Measurements from ENCODE around the gene EPC1. TPM values are rescaled to one million over a fixed set of nuclear protein-coding genes. Genes with fewer than 3 reads are reported as not detected.
A peak's percentile ranks its signal among the peaks of the same experiment; 100 is the strongest.

EPC1 gene, protein sequence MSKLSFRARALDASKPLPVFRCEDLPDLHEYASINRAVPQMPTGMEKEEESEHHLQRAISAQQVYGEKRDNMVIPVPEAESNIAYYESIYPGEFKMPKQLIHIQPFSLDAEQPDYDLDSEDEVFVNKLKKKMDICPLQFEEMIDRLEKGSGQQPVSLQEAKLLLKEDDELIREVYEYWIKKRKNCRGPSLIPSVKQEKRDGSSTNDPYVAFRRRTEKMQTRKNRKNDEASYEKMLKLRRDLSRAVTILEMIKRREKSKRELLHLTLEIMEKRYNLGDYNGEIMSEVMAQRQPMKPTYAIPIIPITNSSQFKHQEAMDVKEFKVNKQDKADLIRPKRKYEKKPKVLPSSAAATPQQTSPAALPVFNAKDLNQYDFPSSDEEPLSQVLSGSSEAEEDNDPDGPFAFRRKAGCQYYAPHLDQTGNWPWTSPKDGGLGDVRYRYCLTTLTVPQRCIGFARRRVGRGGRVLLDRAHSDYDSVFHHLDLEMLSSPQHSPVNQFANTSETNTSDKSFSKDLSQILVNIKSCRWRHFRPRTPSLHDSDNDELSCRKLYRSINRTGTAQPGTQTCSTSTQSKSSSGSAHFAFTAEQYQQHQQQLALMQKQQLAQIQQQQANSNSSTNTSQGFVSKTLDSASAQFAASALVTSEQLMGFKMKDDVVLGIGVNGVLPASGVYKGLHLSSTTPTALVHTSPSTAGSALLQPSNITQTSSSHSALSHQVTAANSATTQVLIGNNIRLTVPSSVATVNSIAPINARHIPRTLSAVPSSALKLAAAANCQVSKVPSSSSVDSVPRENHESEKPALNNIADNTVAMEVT
- total RNA-seq (2013; cell fraction: nucleolus; rRNA removed): 161 and 173 TPM in 2 replicates
- total RNA-seq (2014; rRNA removed) (19.0 and 23.7 TPM in 2 replicates), total RNA-seq (2014; rRNA removed; fragmentation: Illumina TruSeq; extraction: Trizol) (19.2 and 19.7 TPM in 2 replicates), total RNA-seq (2021) (20.4 and 22.1 TPM in 2 replicates), polyA plus RNA-seq (2011; rRNA removed) (59.2 and 68.1 TPM in 2 replicates), polyA plus RNA-seq (2014; fragmentation: Illumina TruSeq; extraction: Trizol) (27.8 and 36.2 TPM in 2 replicates), polyA plus RNA-seq (2014; fragmentation: Nextera tagmentation; extraction: Ambion mirVana) (1 to 10 TPM; 6.8 to 7.6 TPM), polyA plus RNA-seq (2014; rRNA removed) (20.7 and 21.5 TPM in 2 replicates), polyA plus RNA-seq (2016; fragmentation: Nextera tagmentation; extraction: Ambion mirVana) (10 to 100 TPM; 15.0 to 15.6 TPM), polyA minus RNA-seq (2011; rRNA and poly(A)+ RNA removed) (90.9 and 130 TPM in 2 replicates), Bru-seq, nascent RNA (percentile 94 among the genes with signal in this experiment), BruChase-seq, experiment 1, labeled RNA remaining after a 6-hour chase (percentile 72 among the genes with signal in this experiment), BruChase-seq, experiment 2, labeled RNA remaining after a 2-hour chase (percentile 76 among the genes with signal in this experiment)
- 20.9 TPM for polyA plus RNA-seq (2011; ENCODE audit: low read depth)
- polyA plus RNA-seq (2011; cell fraction: cytosol; rRNA removed): 34.2 and 34.6 TPM in 2 replicates
- 53.3 and 68.6 TPM in 2 replicates for polyA plus RNA-seq (2011; cell fraction: nucleus; rRNA removed)
- 18.8 and 25.4 TPM in 2 replicates for polyA plus RNA-seq (2012)
- polyA minus RNA-seq (2011; cell fraction: cytosol; rRNA and poly(A)+ RNA removed): 15.6 and 24.0 TPM in 2 replicates
- 66.1 and 97.8 TPM in 2 replicates for polyA minus RNA-seq (2011; cell fraction: nucleus; rRNA and poly(A)+ RNA removed)
- long read RNA-seq, experiment 1, partial matches to known transcripts: 2 of 4 reads
- long read RNA-seq, experiment 1, other reads (novel, unspliced or antisense): 1 of 4 reads
- long read RNA-seq, experiment 2, full-length matches to known transcripts: 19 of 46 reads
- long read RNA-seq, experiment 2, partial matches to known transcripts: 20 of 46 reads
- long read RNA-seq, experiment 2, other reads (novel, unspliced or antisense): 7 of 46 reads

DNA sequence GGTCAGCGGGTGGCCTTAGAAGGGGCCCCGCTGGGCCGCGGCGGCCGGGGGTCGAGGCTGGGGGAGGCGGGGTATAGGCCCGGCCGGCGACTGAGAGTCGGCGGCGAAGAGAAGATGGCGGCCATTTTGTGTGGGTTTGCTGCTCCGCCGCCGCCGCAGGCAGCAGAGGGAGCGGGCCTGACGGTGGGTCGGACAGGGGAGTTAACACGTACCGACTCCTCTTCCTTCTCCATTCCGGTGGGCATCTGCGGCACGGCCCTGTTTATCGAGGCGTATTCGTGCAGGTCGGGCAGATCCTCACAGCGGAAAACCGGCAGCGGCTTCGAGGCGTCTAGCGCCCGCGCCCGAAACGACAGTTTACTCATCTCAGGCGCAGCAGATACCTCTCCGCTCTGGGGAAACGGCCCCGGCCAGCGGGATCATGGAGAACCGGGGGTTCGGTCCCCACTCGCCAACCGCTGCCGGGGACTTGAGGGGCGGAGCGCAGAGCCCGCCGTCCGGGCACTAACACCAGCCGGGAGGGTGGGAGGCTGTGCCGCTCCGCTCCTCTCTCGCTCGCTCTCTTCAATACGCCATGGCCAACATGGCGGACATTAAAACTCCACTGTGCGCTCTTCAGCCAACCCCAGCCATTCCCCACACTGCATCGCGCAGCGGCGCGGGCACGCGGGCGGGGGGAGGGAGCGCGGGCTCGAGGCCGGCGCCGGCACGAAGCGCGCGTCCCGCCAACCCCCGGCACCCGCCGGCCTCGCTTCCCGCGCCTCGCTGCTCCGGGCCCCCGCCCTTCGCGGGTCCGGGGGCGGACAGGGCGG, at the start of gene EPC1:
Gene EPC1, minus strand, starts transcription at position 608 of the 812 bp plus-strand sequence. Its CDS starts 243 bp downstream, at position 365.
- Histone ChIP-seq H2AFZ (ENCODE audit: control insufficient read depth, low read depth, low read length) (peak within 1 kb of the TSS; percentile 71), H3K27me3 (replicated peaks in 1 of 2; ENCODE audit: control insufficient read depth in 2 of 2, insufficient read depth in 2 of 2, low read length in 1 of 2) (no peaks in the 10 kb centered on the region), H3K4me2 (ENCODE audit: control insufficient read depth, insufficient read depth) (peak within 1 kb of the TSS; percentile 88), H3K36me3 (ENCODE audit: control insufficient read depth in 2 of 2, insufficient read depth in 2 of 2, low read length in 1 of 2) (peaks cover 0 to 6% of the 10 kb centered on the region in 2 experiments; a peak in 1 of 4 replicates), H3K79me2 (ENCODE audit: control insufficient read depth, insufficient read depth, low read length) (peaks cover 53% of the 10 kb centered on the region), H3K9me3 (replicated peaks; ENCODE audit: control insufficient read depth, insufficient read depth, low read length) (no peaks in the 10 kb centered on the region), H3K27ac (ENCODE audit: control insufficient read depth, insufficient read depth) (peak within 1 kb of the TSS; percentile 100), H4K20me1 (ENCODE audit: control insufficient read depth, insufficient read depth) (no peaks in the 10 kb centered on the region), H3K9ac (ENCODE audit: control insufficient read depth, insufficient read depth, low read length) (peak within 1 kb of the TSS; percentile 100), H3K4me3 (peak within 1 kb of the TSS; percentile 84), H3K4me1 (ENCODE audit: control insufficient read depth, insufficient read depth, low read length) (no peaks in the 10 kb centered on the region; the same call in 1 of the 2 replicates)
- DNase-seq (ENCODE audit: low read depth, low spot score): peak; percentile 63
- ChIA-PET SMC1A (ENCODE audit: uncharacterized antibody, unreplicated experiment) (interaction anchor here (1.0 to 15.8 kb wide), 7 partner anchors 12 to 90 kb away, joined by 3 to 205 read pairs (median 7); no protein-coding TSS in a partner anchor), RAD21 (ENCODE audit: unreplicated experiment) (interaction anchor here (1.0 to 4.4 kb wide), 14 partner anchors 10 to 135 kb away, joined by 3 to 30 read pairs (median 6); no protein-coding TSS in a partner anchor), CTCF (interaction anchor here (0.7 to 5.9 kb wide), 11 partner anchors 10 to 176 kb away, joined by 3 to 79 read pairs (median 10); no protein-coding TSS in a partner anchor), POLR2A (interaction anchor here (0.7 to 1.7 kb wide), 2 partner anchors 13 to 945 kb away, joined by 5 to 8 read pairs; no protein-coding TSS in a partner anchor)
- TSS peak; percentile 60 for BruUV-seq (replicated peaks)
- under 1% methylated on average over 79 of the region's 97 CpGs for WGBS (ENCODE audit: insufficient coverage, insufficient replicate concordance, low lambda C conversion rate, missing lambda C conversion rate)
- peak; percentile 59 for FAIRE-seq
- peak; percentile 76 for ATAC-seq
- in situ Hi-C loops (cut with MboI) (loop anchor here (10.0 kb wide), 2 partner anchors 92 to 292 kb away; partner anchors contain the start of gene KIF5B), intact Hi-C loops (cut with micrococcal nuclease; ENCODE audit: unreplicated experiment) (loop anchor here (1.0 to 10.0 kb wide), 4 partner anchors 28 to 292 kb away; partner anchors contain the start of gene KIF5B)
- TF ChIP-seq ZNF207 (IDR thresholded peaks at IDR 0.05; ENCODE audit: borderline replicate concordance): peak; percentile 92
- no peak for TF ChIP-seq ZNF384 (IDR thresholded peaks at IDR 0.05; ENCODE audit: borderline replicate concordance, low read depth, low read length)
- peak; percentile 89 for TF ChIP-seq SMARCA5 (IDR thresholded peaks at IDR 0.05)
- 0 out of 2 replicates have a peak, but pooled peaks have one; percentile 75 for TF ChIP-seq NBN (IDR thresholded peaks at IDR 0.05)
- TF ChIP-seq, protein P1, sequence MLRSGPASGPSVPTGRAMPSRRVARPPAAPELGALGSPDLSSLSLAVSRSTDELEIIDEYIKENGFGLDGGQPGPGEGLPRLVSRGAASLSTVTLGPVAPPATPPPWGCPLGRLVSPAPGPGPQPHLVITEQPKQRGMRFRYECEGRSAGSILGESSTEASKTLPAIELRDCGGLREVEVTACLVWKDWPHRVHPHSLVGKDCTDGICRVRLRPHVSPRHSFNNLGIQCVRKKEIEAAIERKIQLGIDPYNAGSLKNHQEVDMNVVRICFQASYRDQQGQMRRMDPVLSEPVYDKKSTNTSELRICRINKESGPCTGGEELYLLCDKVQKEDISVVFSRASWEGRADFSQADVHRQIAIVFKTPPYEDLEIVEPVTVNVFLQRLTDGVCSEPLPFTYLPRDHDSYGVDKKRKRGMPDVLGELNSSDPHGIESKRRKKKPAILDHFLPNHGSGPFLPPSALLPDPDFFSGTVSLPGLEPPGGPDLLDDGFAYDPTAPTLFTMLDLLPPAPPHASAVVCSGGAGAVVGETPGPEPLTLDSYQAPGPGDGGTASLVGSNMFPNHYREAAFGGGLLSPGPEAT (IDR thresholded peaks at IDR 0.05; ENCODE audit: low read depth): peak; percentile 90
- peak; percentile 44; the same call in 1 of the 2 replicates for TF ChIP-seq HCFC1 (IDR thresholded peaks at IDR 0.05; ENCODE audit: low read length)
- TF ChIP-seq HDGF (IDR thresholded peaks at IDR 0.05): peak; percentile 91; the same call in 1 of the 2 replicates
- TF ChIP-seq BCL3 (IDR thresholded peaks at IDR 0.05; ENCODE audit: borderline replicate concordance, insufficient read depth, low read depth, low read length, poor library complexity, severe bottlenecking): peak; percentile 14
- TF ChIP-seq EED (IDR thresholded peaks at IDR 0.05; ENCODE audit: low read depth): no peak
- peak; percentile 28; the same call in 1 of the 2 replicates for TF ChIP-seq SIN3A (IDR thresholded peaks at IDR 0.05; ENCODE audit: low read depth, low read length)
- peak; percentile 93; the same call in 1 of the 2 replicates for TF ChIP-seq RB1 (IDR thresholded peaks at IDR 0.05; ENCODE audit: borderline replicate concordance)
- peak; percentile 55; the same call in 1 of the 2 replicates for TF ChIP-seq CREB1 (IDR thresholded peaks at IDR 0.05; ENCODE audit: low read depth)

Measured in GM12878 (cell line).